Superior temporal gyrus (tissue), 1 donor: Measurements from ENCODE around the gene TMEM217.
A peak's percentile ranks its signal among the peaks of the same experiment; 100 is the strongest.

Experiments used
- DNase-seq: peaks from one replicate; pipeline ENCODE4 v3.0.0-alpha.2; 2016; ENCODE audit errors: extremely low spot score

Gene TMEM217

GRCh38 chr6:37168811-37169495, 89.0 kb downstream of the TMEM217 start:
- peak; percentile 62 for DNase-seq

- DNase-seq: no peak
These were observed 89.7 kb downstream of the TMEM217 start for GRCh38 chr6:37168163-37168758.

- DNase-seq: no peak
These were observed 95.2 kb downstream of the TMEM217 start for GRCh38 chr6:37162740-37163139.
